ENCODE results near the gene RNF34.
A peak's percentile ranks its signal among the peaks of the same experiment; 100 is the strongest.
"Not testable (repeated sequence)": the region's sequence is repeated elsewhere in the genome, so short reads cannot be mapped to it uniquely, and the experiment has no call there.

The RNF34 gene, protein sequence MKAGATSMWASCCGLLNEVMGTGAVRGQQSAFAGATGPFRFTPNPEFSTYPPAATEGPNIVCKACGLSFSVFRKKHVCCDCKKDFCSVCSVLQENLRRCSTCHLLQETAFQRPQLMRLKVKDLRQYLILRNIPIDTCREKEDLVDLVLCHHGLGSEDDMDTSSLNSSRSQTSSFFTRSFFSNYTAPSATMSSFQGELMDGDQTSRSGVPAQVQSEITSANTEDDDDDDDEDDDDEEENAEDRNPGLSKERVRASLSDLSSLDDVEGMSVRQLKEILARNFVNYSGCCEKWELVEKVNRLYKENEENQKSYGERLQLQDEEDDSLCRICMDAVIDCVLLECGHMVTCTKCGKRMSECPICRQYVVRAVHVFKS

GRCh38 chr12:121399391-121400331 is at the start of gene RNF34:
TSS of gene RNF34 (plus strand) at chr12:121400118. CDS start at chr12:121400213, 95 bp downstream.
- peak; percentile 100 for DNase-seq

- DNase-seq, result peak; percentile 92
Measured at GRCh38 chr12:121351820-121352681, 47.9 kb upstream of the RNF34 start, which contains the start of gene ANAPC5. TSS of gene ANAPC5 (minus strand) at chr12:121352411. CDS start at chr12:121352340, 71 bp downstream.

DNA sequence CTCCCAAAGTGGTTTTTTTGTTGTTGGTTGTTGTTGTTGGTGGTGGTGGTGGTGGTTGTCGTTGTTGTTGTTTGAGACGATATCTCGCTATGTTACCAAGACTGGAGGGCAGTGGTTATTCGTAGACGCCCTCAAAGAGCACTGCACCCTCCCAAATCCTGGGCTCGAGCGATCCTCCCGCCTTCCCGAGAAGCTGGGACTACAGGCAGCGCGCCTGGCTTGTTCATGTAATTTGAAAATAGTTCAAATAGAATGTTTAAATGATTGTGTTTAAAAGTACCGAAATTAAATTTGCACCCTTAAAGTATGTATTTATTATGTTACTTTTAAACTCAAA is 47.3 kb upstream of the RNF34 start:
- DNase-seq, result no peak

DNA sequence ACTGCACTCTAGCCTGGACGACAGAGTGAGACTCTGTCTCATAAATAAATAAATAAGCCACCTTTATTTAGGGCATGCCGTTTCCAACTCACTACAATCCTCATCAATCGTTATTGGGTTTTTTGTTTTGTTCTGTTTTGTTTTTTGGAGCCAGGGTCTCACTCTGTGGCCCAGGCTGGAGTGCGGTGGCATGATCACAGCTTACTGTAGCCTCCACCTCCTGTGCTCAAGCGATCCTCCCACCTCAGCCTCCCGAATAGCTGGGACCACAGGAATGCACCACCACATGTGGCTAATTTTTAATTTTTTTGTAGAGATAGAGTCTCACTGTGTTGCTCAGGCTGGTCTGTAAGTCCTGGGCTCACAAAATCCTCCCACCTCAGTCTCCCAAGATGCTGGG is 44.1 kb upstream of the RNF34 start:
- no peak for DNase-seq

- DNase-seq, result no peak
Measured at GRCh38 chr12:121356657-121357056, 43.3 kb upstream of the RNF34 start.

DNA sequence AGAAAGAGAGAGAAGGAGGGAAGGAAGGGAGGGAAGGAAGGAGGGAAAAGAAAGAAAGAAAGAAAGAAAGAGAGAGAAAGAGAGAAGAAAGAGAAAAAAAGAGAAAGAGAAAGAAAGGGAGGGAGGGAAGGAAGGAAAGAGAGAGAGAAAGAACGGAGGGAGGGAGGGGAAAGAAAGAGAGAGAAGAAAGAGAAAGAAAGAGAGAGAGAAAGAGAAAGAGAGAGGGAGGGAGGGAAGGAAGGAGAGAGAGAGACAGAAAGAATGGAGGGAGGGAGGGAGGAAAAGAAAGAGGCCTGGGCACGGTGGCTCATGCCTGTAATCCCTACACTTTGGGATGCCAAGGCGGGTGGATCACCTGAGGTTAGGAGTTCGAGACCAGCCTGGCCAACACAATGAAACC is 42.6 kb upstream of the RNF34 start:
- no peak for DNase-seq

DNA sequence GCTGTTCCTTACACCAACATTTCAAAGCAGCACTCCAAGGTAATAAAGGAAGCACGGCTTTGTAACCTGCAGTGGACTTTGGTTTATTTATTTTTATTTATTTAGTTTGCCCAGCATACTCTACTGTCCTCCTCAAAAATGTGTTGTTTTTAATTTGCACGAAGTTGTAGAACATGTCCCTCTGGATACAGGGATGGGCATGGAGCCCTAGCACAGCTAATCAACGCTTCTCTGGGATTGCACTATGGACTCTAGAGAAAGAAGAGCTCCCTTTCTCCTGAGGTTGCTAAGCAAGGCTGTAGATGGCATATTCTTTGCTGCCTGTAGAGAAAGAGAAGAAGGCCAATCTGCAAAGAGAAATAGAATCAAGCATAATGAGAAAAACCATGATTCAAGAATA is 41.8 kb upstream of the RNF34 start:
- DNase-seq, result no peak

- DNase-seq, result no peak
Measured at GRCh38 chr12:121364683-121365121, 35.2 kb upstream of the RNF34 start.

GRCh38 chr12:121365416-121366062 is 34.4 kb upstream of the RNF34 start:
- DNase-seq, result no peak

- DNase-seq, result no peak
Measured at GRCh38 chr12:121366063-121366459, 33.9 kb upstream of the RNF34 start.

- no peak for DNase-seq
Measured at GRCh38 chr12:121371404-121371803, 28.5 kb upstream of the RNF34 start.

- no peak for DNase-seq
Measured at GRCh38 chr12:121373755-121374154, 26.2 kb upstream of the RNF34 start.

- not testable (repeated sequence) for DNase-seq
Measured at GRCh38 chr12:121374336-121374735, 25.6 kb upstream of the RNF34 start.

GRCh38 chr12:121374945-121375584 is 24.9 kb upstream of the RNF34 start:
- DNase-seq, result not testable (repeated sequence)

DNA sequence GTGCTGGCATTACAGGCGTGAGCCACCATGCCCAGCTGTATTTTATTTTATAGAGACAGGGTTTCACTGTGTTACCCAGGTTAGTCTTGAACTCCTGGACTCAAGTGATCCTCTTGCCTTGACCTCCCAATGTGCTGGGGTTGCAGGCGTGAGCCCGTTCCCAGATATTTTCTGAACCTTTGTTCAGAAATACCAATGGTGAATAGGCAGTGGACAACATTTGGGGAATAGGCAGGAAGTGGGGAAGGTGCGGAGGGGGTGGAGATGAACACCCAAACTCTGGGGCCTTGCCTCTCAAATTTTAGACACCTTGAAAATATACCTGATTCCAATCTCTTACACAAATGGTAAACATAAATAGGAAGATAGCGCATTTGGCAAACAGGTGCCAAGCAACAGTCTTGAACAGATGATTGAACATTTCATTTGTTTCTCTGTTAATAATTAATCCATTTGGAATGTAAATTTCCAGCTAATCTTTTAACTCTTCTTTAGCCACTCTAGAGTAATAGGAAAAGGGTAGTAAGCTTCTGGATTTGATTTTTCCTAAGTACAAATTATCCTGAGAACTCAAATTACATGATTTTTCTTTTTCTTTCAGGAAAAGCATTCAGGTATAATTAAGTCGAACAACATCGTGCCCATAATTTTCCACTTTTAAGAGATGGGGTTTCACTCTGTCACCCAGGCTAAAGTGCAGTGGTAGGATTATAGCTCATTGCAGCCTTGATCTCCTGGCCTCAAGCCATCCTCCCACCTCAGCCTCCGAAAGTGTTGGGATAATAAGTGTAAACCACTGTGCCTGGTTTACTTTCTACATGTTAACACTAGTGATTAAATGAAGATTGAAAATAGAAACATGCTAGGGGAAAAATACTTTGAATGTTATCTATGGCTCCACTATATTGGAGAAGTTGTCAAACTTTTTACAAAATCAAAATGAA is 22.9 kb upstream of the RNF34 start:
- DNase-seq, result no peak

DNA sequence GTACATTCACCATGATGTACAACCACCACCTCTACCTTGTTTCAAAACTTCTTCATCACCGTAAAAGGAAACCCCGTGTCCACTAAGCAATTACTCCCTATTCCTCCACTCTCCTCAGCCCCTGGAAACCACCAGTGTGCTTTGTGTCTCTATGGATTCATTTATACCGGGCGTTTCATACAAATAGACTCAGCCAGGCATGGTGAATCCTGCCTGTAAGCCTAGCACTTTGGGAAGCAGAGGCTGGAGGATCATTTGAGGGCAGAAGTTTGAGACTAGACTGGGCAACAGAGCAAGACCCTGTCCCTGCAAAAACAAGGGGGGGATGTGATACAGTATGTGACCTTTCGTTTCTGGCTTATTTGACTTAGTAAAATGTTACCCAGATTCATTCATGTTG is 21.2 kb upstream of the RNF34 start:
- DNase-seq, result no peak

- no peak for DNase-seq
Measured at GRCh38 chr12:121379945-121380344, 20.0 kb upstream of the RNF34 start.

GRCh38 chr12:121383601-121384021 is 16.3 kb upstream of the RNF34 start:
- no peak for DNase-seq

DNA sequence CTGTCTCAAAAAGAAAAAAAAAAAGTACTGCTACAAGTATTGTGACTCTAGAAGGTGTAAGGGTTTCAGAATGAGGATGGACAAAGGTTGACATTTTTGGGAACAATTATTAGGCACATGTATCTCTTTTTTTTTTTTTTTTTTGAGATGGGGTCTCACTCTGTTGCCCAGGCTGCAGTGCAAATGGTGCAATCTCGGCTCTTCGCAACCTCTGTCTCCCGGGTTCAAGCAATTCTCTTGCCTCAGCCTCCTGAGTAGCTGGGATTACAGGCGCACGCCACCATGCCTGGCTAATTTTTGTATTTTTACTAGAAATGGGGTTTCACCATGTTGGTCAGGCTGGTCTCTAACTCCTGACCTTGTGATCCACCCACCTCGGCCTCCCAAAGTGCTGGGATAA is 15.0 kb upstream of the RNF34 start:
- not testable (repeated sequence) for DNase-seq

- no peak for DNase-seq
Measured at GRCh38 chr12:121388421-121388981, 11.4 kb upstream of the RNF34 start.
